OCI-LY3 (cell line): ENCODE measurements around the gene XDH.
A peak's percentile ranks its signal among the peaks of the same experiment; 100 is the strongest.

ENCODE experiments used
- H2AFZ ChIP-seq: fragments of 200-600, 300-600 bp; shearing (Covaris generic); 2 replicates; pipeline ENCODE4 v1.6.0; 2014; ENCODE audit warnings: antibody characterized with exemption, low read depth, low read length
- H3K27ac ChIP-seq: fragments of 200-600, 300-600 bp; sonication (generic); 2 replicates; pipeline ENCODE4 v1.5.1; 2014; ENCODE audit warnings: mild to moderate bottlenecking, low read length, moderate library complexity, mixed read lengths
- H3K27me3 ChIP-seq: fragments of 200-600, 300-600 bp; sonication (generic); 2 replicates; pipeline ENCODE4 v1.6.1; 2014; ENCODE audit warnings: low read depth, low read length, mixed read lengths
- H3K36me3 ChIP-seq: fragments of 200-600, 300-600 bp; sonication (generic); replicated peaks from 2 replicates; pipeline ENCODE3; 2014; ENCODE audit warnings: low read depth, low read length, mixed read lengths
- H3K4me1 ChIP-seq: fragments of 300-600, 200-600 bp; sonication (generic); 2 replicates; pipeline ENCODE4 v1.6.1; 2014; ENCODE audit warnings: low read length, mixed read lengths
- H3K4me2 ChIP-seq: fragments of 200-600, 300-600 bp; sonication (generic); 2 replicates; pipeline ENCODE4 v1.6.1; 2014; ENCODE audit warnings: low read length, mixed read lengths
- H3K4me3 ChIP-seq: fragments of 300-600, 200-600 bp; sonication (generic); 2 replicates; pipeline ENCODE4 v1.5.1; 2014; ENCODE audit warnings: antibody characterized with exemption, mild to moderate bottlenecking, low read length, moderate library complexity
- H3K79me2 ChIP-seq: fragments of 300-600, 200-600 bp; shearing (Covaris generic); 2 replicates; pipeline ENCODE4 v1.6.1; 2014; ENCODE audit warnings: mild to moderate bottlenecking, low read length, mixed read lengths
- H3K9ac ChIP-seq: fragments of 300-600, 200-600 bp; shearing (Covaris generic); 2 replicates; pipeline ENCODE4 v1.6.0; 2014; ENCODE audit warnings: mild to moderate bottlenecking, low read length, moderate library complexity
- H3K9me3 ChIP-seq: fragments of 200-600, 300-600 bp; shearing (Covaris generic); 2 replicates; pipeline ENCODE4 v1.6.1; 2014; ENCODE audit warnings: low read length, mixed read lengths; ENCODE audit not compliant: insufficient read depth
- H4K20me1 ChIP-seq: fragments of 200-600, 300-600 bp; sonication (generic); 2 replicates; pipeline ENCODE4 v1.6.1; 2016; ENCODE audit warnings: low read length, mixed read lengths; ENCODE audit not compliant: insufficient read depth
- CTCF ChIP-seq: fragments of 200-600, 300-600 bp; sonication (generic); IDR thresholded peaks from 2 replicates; pipeline ENCODE4 v1.5.1; 2014; ENCODE audit warnings: antibody characterized with exemption, low read length, low read depth
- EZH2phosphoT487 ChIP-seq: fragments of 200-600 bp; shearing (Covaris generic); IDR thresholded peaks from 2 replicates; pipeline ENCODE4 v1.6.1; 2018; ENCODE audit warnings: antibody characterized with exemption, mixed run types, low read depth

The XDH gene

GRCh38 chr2:31440764-31441163, 26.2 kb upstream of the XDH start:
- Histone ChIP-seq H3K9me3 (no peaks in the 10 kb centered on the region), H3K79me2 (no peaks in the 10 kb centered on the region), H3K4me2 (no peak overlapping the region), H4K20me1 (no peaks in the 10 kb centered on the region), H3K27ac (no peak overlapping the region), H3K4me1 (no peaks in the 10 kb centered on the region), H2AFZ (no peak overlapping the region), H3K4me3 (no peak overlapping the region), H3K9ac (no peak overlapping the region), H3K36me3 (no peaks in the 10 kb centered on the region), H3K27me3 (0 out of 2 replicates have a peak, but pooled peaks cover 3% of the 10 kb centered on the region)
- no peak for TF ChIP-seq CTCF
- no peak for TF ChIP-seq EZH2phosphoT487

- H3K27ac ChIP-seq = no peak overlapping the region
- no peak overlapping the region for H3K4me2 ChIP-seq
- 0 out of 2 replicates have a peak, but pooled peaks cover 3% of the 10 kb centered on the region for H3K27me3 ChIP-seq
- no peak overlapping the region for H2AFZ ChIP-seq
- TF ChIP-seq CTCF (peak; percentile 37), EZH2phosphoT487 (no peak)
- H3K36me3 ChIP-seq = no peaks in the 10 kb centered on the region
- no peaks in the 10 kb centered on the region for H3K9me3 ChIP-seq
- H4K20me1 ChIP-seq = no peaks in the 10 kb centered on the region
- H3K4me3 ChIP-seq = no peak overlapping the region
- H3K4me1 ChIP-seq = no peaks in the 10 kb centered on the region
- no peaks in the 10 kb centered on the region for H3K79me2 ChIP-seq
- H3K9ac ChIP-seq = no peak overlapping the region
These were observed 20.4 kb upstream of the XDH start for GRCh38 chr2:31434911-31435310.

- H3K9ac ChIP-seq = no peak overlapping the region
- H2AFZ ChIP-seq = no peak overlapping the region
- no peak overlapping the region for H3K4me3 ChIP-seq
- TF ChIP-seq EZH2phosphoT487 = no peak
- no peak for TF ChIP-seq CTCF
- no peaks in the 10 kb centered on the region for H3K36me3 ChIP-seq
- H3K27ac ChIP-seq = no peak overlapping the region
- no peaks in the 10 kb centered on the region for H3K9me3 ChIP-seq
- H3K79me2 ChIP-seq = no peaks in the 10 kb centered on the region
- no peak overlapping the region for H3K4me2 ChIP-seq
- no peaks in the 10 kb centered on the region for H3K4me1 ChIP-seq
- no peaks in the 10 kb centered on the region for H4K20me1 ChIP-seq
- H3K27me3 ChIP-seq = 0 out of 2 replicates have a peak, but pooled peaks cover 3% of the 10 kb centered on the region
These were observed 19.0 kb upstream of the XDH start for GRCh38 chr2:31433541-31433940.

- Histone ChIP-seq H3K4me1 (no peaks in the 10 kb centered on the region), H3K4me2 (no peak overlapping the region), H3K4me3 (no peak overlapping the region), H3K79me2 (no peaks in the 10 kb centered on the region), H3K36me3 (no peaks in the 10 kb centered on the region), H2AFZ (no peak overlapping the region), H3K27ac (no peak overlapping the region), H4K20me1 (no peaks in the 10 kb centered on the region), H3K9me3 (no peaks in the 10 kb centered on the region), H3K27me3 (no peaks in the 10 kb centered on the region), H3K9ac (no peak overlapping the region)
- TF ChIP-seq EZH2phosphoT487 = no peak
- no peak for TF ChIP-seq CTCF
These were observed 16.1 kb upstream of the XDH start for GRCh38 chr2:31430439-31431165.
